Activated CD4-positive, CD25-positive, alpha-beta regulatory T cell treated with anti-CD3 and anti-CD28 coated beads, Interleukin-2, amount 50 U/mL, for 72 hours (primary cell): Measurements from ENCODE around the gene ITPR1.

Experiments
- DNase-seq: peaks from one replicate; pipeline ENCODE4 v3.0.0; 2021

The ITPR1 gene

DNA sequence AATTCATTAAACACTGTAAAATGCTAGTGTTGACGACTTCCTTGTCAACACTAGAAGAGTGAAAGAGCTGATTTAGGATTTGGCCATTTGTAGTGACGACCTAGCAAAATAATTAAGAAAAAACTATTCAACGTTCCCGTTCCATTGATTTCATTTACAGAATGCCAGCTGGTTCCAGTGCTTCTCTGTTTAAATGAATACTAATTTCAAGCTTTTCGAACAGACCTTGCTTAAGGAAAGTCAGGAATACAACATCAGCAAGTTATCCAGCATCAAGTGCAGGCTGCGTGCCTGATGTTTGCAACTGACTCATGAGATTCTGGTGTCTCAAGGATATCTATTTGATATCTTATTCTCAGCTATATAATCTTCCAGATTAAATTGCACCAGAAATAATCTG, 387.7 kb downstream of the ITPR1 start:
- DNase-seq = no peak

DNA sequence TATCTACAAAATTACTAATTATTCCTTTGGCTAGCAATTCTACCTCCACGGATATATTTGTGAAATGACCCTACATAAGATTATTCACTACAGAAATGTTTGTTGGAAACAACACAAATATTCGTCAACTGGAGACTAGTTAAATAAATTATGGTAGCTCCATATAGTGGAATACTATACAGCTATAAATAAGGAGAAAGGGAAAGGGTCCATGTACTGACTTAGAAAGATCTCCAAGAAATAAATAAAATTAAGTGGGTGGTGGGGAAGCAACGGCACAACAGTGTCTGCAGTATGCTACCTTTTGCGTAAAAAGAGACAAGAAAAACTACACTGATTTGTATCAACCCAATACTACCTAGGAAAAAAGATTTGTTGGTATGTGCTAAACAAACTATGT, 389.4 kb downstream of the ITPR1 start:
- DNase-seq = no peak

GRCh38 chr3:4883011-4883410, 389.9 kb downstream of the ITPR1 start:
- DNase-seq = no peak

GRCh38 chr3:4884888-4885287, 391.7 kb downstream of the ITPR1 start:
- DNase-seq = no peak

GRCh38 chr3:4885316-4885715, 392.2 kb downstream of the ITPR1 start:
- no peak for DNase-seq

DNA sequence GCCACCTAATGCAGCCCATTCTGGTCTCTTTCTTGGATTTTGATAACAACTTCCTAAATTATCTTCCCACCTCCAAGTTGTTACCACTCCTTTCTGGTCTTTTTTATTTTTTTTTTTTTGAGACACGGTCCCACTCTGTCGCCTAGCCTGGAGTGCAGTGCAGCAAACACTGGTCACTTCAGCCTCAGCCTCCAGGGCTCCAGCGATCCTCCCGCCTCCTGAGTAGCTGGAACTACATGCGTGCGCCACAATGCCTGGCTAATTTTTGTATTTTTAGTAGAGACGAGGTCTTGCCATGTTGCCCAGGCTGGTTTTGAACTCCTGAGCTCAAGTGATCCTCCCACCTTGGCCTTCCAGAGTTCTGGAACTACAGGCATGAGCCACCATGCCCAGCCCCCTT, 393.3 kb downstream of the ITPR1 start:
- DNase-seq = no peak

- no peak for DNase-seq
Observed at GRCh38 chr3:4887177-4887576, 394.0 kb downstream of the ITPR1 start.

- peak; percentile 46 for DNase-seq
Observed at GRCh38 chr3:4888913-4889846, 396.0 kb downstream of the ITPR1 start.

DNA sequence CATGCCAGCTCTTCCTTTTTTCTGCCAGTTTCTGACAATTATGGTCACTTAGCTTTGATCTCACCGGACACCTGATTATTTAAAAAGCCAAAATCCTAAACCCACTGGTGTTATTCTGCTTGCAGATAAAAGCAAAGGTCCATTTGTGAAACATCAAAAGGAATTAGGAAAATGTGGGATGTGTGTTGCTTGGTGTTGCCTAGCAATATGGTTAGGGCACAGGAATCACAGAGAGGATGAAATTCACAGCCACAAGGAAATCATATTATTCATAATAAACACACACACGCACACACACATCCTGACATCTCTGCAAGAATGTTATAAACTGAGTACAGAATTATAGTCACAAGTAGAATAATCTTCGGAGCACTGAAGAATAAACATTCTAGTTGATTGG, 396.7 kb downstream of the ITPR1 start:
- DNase-seq = no peak

- DNase-seq = no peak
Observed at GRCh38 chr3:4894891-4895530, 401.9 kb downstream of the ITPR1 start.

DNA sequence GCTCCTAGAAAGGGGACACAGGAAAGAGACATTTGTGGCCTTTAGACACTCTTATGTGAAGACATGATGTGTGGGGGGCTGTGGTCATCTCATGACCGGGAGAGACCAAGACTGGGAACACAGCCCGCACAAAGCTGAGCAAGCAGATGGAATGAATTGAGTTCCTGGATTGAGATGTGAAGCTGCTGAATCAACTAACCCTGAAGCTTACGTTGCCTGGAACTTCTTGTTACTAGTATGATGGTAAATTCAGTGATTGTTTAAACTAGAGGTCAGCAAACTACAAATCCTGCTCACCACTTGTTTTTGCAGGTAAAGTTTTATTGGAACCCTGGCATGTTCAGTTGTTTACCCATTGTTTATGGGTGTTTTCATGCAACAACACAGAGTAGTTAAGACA, 402.7 kb downstream of the ITPR1 start:
- DNase-seq = no peak
